IMR-90 (cell line): ENCODE measurements around the gene SOWAHC. TPM values are rescaled to one million over a fixed set of nuclear protein-coding genes. Genes with fewer than 3 reads are reported as not detected.

Source experiments
- ATAC-seq: fragments of 200-7000 bp; cut with Tn5 transposase; 2 replicates; pipeline ENCODE4 v1.9.1; 2020; ENCODE audit warnings: low read depth, mild to moderate bottlenecking, moderate library complexity
- BruUV-seq: library from RNA; stranded (reverse); fragments of 400-500 nt; replicated peaks from 2 replicates; lab custom pipeline; 2021; lab: Mats Ljungman, UMichigan
- CTCF ChIA-PET: fragments of 300-600 bp; formaldehyde crosslinking; extraction: SDS; loops from one replicate; lab custom pipeline; 2021; ENCODE audit warnings: antibody characterized with exemption; lab: Yijun Ruan, JAX
- POLR2A ChIA-PET: fragments of 300-600 bp; sonication (Branson Sonifier 250); formaldehyde crosslinking; loops from one replicate; lab custom pipeline; 2022; ENCODE audit warnings: antibody characterized with exemption; ENCODE audit not compliant: unreplicated experiment; lab: Charles Lee
- DNase-seq: peaks from one replicate; pipeline ENCODE4 v3.0.0; 2013
- H2AFZ ChIP-seq: replicated peaks from 2 replicates; pipeline ENCODE3; 2013; ENCODE audit warnings: low read length, mild to moderate bottlenecking; ENCODE audit not compliant: poor library complexity
- H2AK5ac ChIP-seq: 2 replicates; pipeline ENCODE4 v1.6.1; 2013; ENCODE audit warnings: low read depth, low read length, inconsistent platforms
- H2AK9ac ChIP-seq: replicated peaks from 2 replicates; pipeline ENCODE3; 2013; ENCODE audit warnings: mild to moderate bottlenecking, low read depth, low read length, moderate library complexity; ENCODE audit not compliant: poor library complexity
- H2BK120ac ChIP-seq: 2 replicates; pipeline ENCODE4 v1.6.1; 2013; ENCODE audit warnings: low read depth, low read length, inconsistent platforms
- H2BK15ac ChIP-seq: 3 replicates; pipeline ENCODE4 v1.6.1; 2013; ENCODE audit warnings: low read depth, low read length, inconsistent platforms
- H2BK20ac ChIP-seq: 2 replicates; pipeline ENCODE4 v1.6.1; 2013; ENCODE audit warnings: low read depth, mild to moderate bottlenecking, inconsistent platforms, low read length, moderate library complexity
- H2BK5ac ChIP-seq: 2 replicates; pipeline ENCODE4 v1.6.1; 2013; ENCODE audit warnings: mild to moderate bottlenecking, low read depth, low read length, inconsistent platforms; ENCODE audit not compliant: poor library complexity, severe bottlenecking
- H3K14ac ChIP-seq: replicated peaks from 2 replicates; pipeline ENCODE4 v1.6.1; 2013; ENCODE audit warnings: low read depth, low read length, inconsistent platforms
- H3K18ac ChIP-seq: 2 replicates; pipeline ENCODE4 v1.6.1; 2013; ENCODE audit warnings: low read depth, low read length, control low read depth
- H3K23ac ChIP-seq: 2 replicates; pipeline ENCODE4 v1.6.1; 2013; ENCODE audit warnings: low read depth, low read length, inconsistent platforms
- H3K27ac ChIP-seq: 2 replicates; pipeline ENCODE4 v1.5.1; 2013; ENCODE audit warnings: mild to moderate bottlenecking, control low read depth, low read length; ENCODE audit not compliant: insufficient read depth
- H3K27me3 ChIP-seq: 2 replicates; pipeline ENCODE4 v1.6.1; 2013; ENCODE audit warnings: low read length; ENCODE audit not compliant: control insufficient read depth, insufficient read depth
- H3K36me3 ChIP-seq: 2 replicates; pipeline ENCODE4 v1.6.1; 2013; ENCODE audit warnings: low read length, mixed read lengths; ENCODE audit not compliant: control insufficient read depth, insufficient read depth
- H3K4ac ChIP-seq: 2 replicates; pipeline ENCODE4 v1.6.1; 2013; ENCODE audit warnings: low read depth, low read length, inconsistent platforms
- H3K4me1 ChIP-seq: 2 replicates; pipeline ENCODE4 v1.6.1; 2013; ENCODE audit warnings: low read length, mixed read lengths; ENCODE audit not compliant: control insufficient read depth, insufficient read depth
- H3K4me2 ChIP-seq: 2 replicates; pipeline ENCODE4 v1.6.1; 2013; ENCODE audit warnings: low read depth, mild to moderate bottlenecking, control low read depth, low read length, moderate library complexity
- H3K4me3 ChIP-seq: 2 replicates; pipeline ENCODE4 v1.5.1; 2013; ENCODE audit warnings: low read depth, mild to moderate bottlenecking, control low read depth, low read length, moderate library complexity; ENCODE audit not compliant: insufficient read depth
- H3K56ac ChIP-seq: 2 replicates; pipeline ENCODE4 v1.6.1; 2013; ENCODE audit warnings: low read length, inconsistent platforms; ENCODE audit not compliant: insufficient read depth; ENCODE audit errors: extremely low read depth
- H3K79me1 ChIP-seq, 2 experiments: 2 replicates each; pipeline ENCODE4 v1.6.1; 2013; ENCODE audit warnings: low read length in 2 of 2, inconsistent platforms in 1 of 2, low read depth in 1 of 2
- H3K9ac ChIP-seq: 2 replicates; pipeline ENCODE4 v1.6.1; 2013; ENCODE audit warnings: low read depth, low read length, control low read depth
- H3K9me1 ChIP-seq: 2 replicates; pipeline ENCODE4 v1.6.1; 2013; ENCODE audit warnings: low read length, inconsistent platforms; ENCODE audit not compliant: insufficient read depth
- H3K9me3 ChIP-seq: 2 replicates; pipeline ENCODE4 v1.6.1; 2013; ENCODE audit warnings: low read length; ENCODE audit not compliant: control insufficient read depth, insufficient read depth
- H4K20me1 ChIP-seq: 2 replicates; pipeline ENCODE4 v1.6.1; 2013; ENCODE audit warnings: low read length, inconsistent platforms; ENCODE audit not compliant: insufficient read depth
- H4K5ac ChIP-seq: 2 replicates; pipeline ENCODE4 v1.6.1; 2013; ENCODE audit warnings: mild to moderate bottlenecking, low read depth, low read length, control low read depth
- H4K8ac ChIP-seq, 2 experiments: 2 replicates each; pipeline ENCODE4 v1.6.1; 2013; ENCODE audit warnings: low read depth in 2 of 2, low read length in 2 of 2, control low read depth in 1 of 2, inconsistent platforms in 1 of 2
- H4K91ac ChIP-seq: 2 replicates; pipeline ENCODE4 v1.6.1; 2013; ENCODE audit warnings: low read depth, low read length, inconsistent platforms; ENCODE audit not compliant: insufficient read depth
- BHLHE40 ChIP-seq: fragments of 150-350 bp; IDR thresholded peaks from 2 replicates; pipeline ENCODE4 v1.6.1; 2016; ENCODE audit warnings: mild to moderate bottlenecking, low read depth, low read length
- CEBPB ChIP-seq: IDR thresholded peaks from 2 replicates; pipeline ENCODE4 v1.6.1; 2012; ENCODE audit warnings: low read depth, low read length, improper control_type of control experiment
- CHD1 ChIP-seq: IDR thresholded peaks from 2 replicates; pipeline ENCODE4 v1.6.1; 2012; ENCODE audit warnings: low read depth, low read length, improper control_type of control experiment
- FOS ChIP-seq: fragments of 150-350 bp; IDR thresholded peaks from 2 replicates; pipeline ENCODE4 v1.6.1; 2016; ENCODE audit warnings: low read depth, low read length
- MAFK ChIP-seq: IDR thresholded peaks from 2 replicates; pipeline ENCODE4 v1.6.1; 2012; ENCODE audit warnings: low read depth, low read length, improper control_type of control experiment
- MAZ ChIP-seq: IDR thresholded peaks from 2 replicates; pipeline ENCODE4 v1.6.1; 2012; ENCODE audit warnings: low read depth, mild to moderate bottlenecking, low read length, improper control_type of control experiment, moderate library complexity, borderline replicate concordance
- MXI1 ChIP-seq: IDR thresholded peaks from 2 replicates; pipeline ENCODE4 v1.6.1; 2012; ENCODE audit warnings: low read depth, mild to moderate bottlenecking, low read length, moderate library complexity, borderline replicate concordance
- NFE2L2 ChIP-seq: fragments of 150-350 bp; IDR thresholded peaks from 2 replicates; pipeline ENCODE4 v1.6.1; 2016; ENCODE audit warnings: low read depth, mild to moderate bottlenecking, low read length
- RAD21 ChIP-seq: IDR thresholded peaks from 2 replicates; pipeline ENCODE4 v1.6.1; 2012; ENCODE audit warnings: low read length, improper control_type of control experiment
- RCOR1 ChIP-seq: IDR thresholded peaks from 2 replicates; pipeline ENCODE4 v1.6.1; 2012; ENCODE audit warnings: mild to moderate bottlenecking, low read length, improper control_type of control experiment; ENCODE audit not compliant: insufficient replicate concordance
- WGBS, 2 experiments: methylation state at CpG; one replicate each; pipeline versions ENCODE4 v1.1.5 to v1.1.7; 2013; ENCODE audit warnings: missing lambda C conversion rate in 2 of 2; ENCODE audit not compliant: insufficient read length in 1 of 2; ENCODE audit errors: extremely low coverage in 2 of 2; 5-methylcytosine and 5-hydroxymethylcytosine counted together
- dilution Hi-C: fragments of 300-500 bp; cut with HindIII; formaldehyde crosslinking; loops from one replicate; pipeline ENCODE4 v1.14.3; 2018; ENCODE audit warnings: low sequenced_read_pairs; ENCODE audit not compliant: unreplicated experiment
- in situ Hi-C: fragments of 300-500 bp; cut with MboI; formaldehyde crosslinking; loops from 3 replicates; pipeline ENCODE4 v1.14.3; 2019; ENCODE audit warnings: low sequenced_read_pairs, inconsistent platforms, mixed read lengths
- intact Hi-C: fragments of 100-400 bp; cut with micrococcal nuclease; formaldehyde crosslinking; loops from 2 replicates; pipeline ENCODE4 v1.10.0; 2022
- polyA plus RNA-seq, 3 experiments: library from polyadenylated mRNA; depleted of rRNA; stranded (reverse); fragments of >200 nt; gene quantifications; 2 replicates each; pipeline ENCODE4 v1.2.3, GENCODE V29; 2012; ENCODE audit warnings: low replicate concordance in 1 of 3
- total RNA-seq: library from RNA; depleted of rRNA; stranded (reverse); fragments of >200 nt; gene quantifications from 2 replicates; pipeline ENCODE4 v1.2.3, GENCODE V29; 2012
- TF ChIP-seq, protein P1 (sequence below): fragments of 150-350 bp; IDR thresholded peaks from 2 replicates; pipeline ENCODE4 v1.6.1; 2017; ENCODE audit warnings: mild to moderate bottlenecking, antibody characterized with exemption, low read length, low read depth
- TF ChIP-seq, protein P2 (sequence below): conservative IDR thresholded peaks from 2 replicates; pipeline ENCODE4 v1.5.1; 2012; ENCODE audit warnings: mild to moderate bottlenecking, low read depth, low read length, improper control_type of control experiment
- TF ChIP-seq, protein P3 (sequence below): fragments of 150-350 bp; IDR thresholded peaks from 2 replicates; pipeline ENCODE4 v1.6.1; 2016; ENCODE audit warnings: low read depth, mild to moderate bottlenecking, low read length, moderate library complexity, borderline replicate concordance

SOWAHC gene
- total and polyA plus RNA-seq, 2 of the 4 experiments (the other 2 are of a cell fraction) = 3.2 to 4.8 TPM

DNA sequence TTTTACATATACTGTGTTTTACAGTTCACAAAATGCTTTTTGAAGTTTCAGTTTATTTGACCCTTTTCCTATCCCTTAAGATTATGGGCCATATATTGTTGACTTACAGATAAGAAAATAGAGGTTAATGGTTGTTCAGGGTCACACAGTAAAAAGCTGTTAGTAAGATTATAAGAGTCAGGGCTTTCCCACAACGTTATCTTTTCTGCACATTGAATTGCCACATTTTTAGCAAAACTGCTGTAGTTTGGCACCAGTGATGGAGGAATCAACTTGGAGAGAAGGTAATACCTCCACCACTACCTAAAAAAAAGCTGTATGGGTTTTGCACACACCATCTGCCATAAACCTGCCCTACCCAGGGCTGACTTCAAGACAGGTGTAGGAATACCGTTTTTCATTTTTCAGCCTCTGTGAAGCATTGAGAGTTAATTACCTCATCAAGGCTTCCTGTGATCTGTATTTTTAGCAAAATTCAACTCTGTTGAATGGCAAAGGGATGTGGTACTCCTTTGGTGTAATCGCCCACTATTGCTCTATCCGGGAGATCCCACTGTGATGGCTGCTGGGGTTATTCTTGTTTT lies 5.0 kb downstream of the SOWAHC start:
- H4K5ac ChIP-seq = no peak overlapping the region
- dilution Hi-C loops = no loop called here
- H3K23ac ChIP-seq = 0 out of 2 replicates have a peak overlapping the region, but pooled peaks have one; percentile 24
- 100% methylated on average over 1 of the region's 4 CpGs; no CpG with 5 or more reads in 1 of the 2 experiments for WGBS, 2 experiments
- H3K79me1 ChIP-seq = peaks cover 5 to 18% of the 10 kb centered on the region in 2 experiments; a peak in 3 of 4 replicates
- peaks cover 14% of the 10 kb centered on the region for H3K4me1 ChIP-seq
- H4K8ac ChIP-seq = no peak overlapping the region
- CTCF ChIA-PET = no interaction called here
- H2AFZ ChIP-seq = no peak overlapping the region
- H3K4ac ChIP-seq = no peak overlapping the region
- no peak overlapping the region for H3K27ac ChIP-seq
- no peak overlapping the region for H2BK15ac ChIP-seq
- H3K9me3 ChIP-seq = no peaks in the 10 kb centered on the region
- H3K36me3 ChIP-seq = no peaks in the 10 kb centered on the region
- H4K91ac ChIP-seq = no peak overlapping the region
- no peak overlapping the region for H3K4me3 ChIP-seq
- no peak overlapping the region for H2AK5ac ChIP-seq
- H4K20me1 ChIP-seq = 0 out of 2 replicates have a peak, but pooled peaks cover 6% of the 10 kb centered on the region
- no peak overlapping the region for H3K14ac ChIP-seq
- H3K4me2 ChIP-seq = no peak overlapping the region
- POLR2A ChIA-PET = no interaction called here
- DNase-seq (no peak), ATAC-seq (no peak)
- TF ChIP-seq MAZ (no peak), FOS (no peak), CHD1 (no peak), BHLHE40 (no peak), MXI1 (no peak), RAD21 (no peak), NFE2L2 (no peak), MAFK (no peak), RCOR1 (no peak), CEBPB (no peak)
- TF ChIP-seq, protein P1, sequence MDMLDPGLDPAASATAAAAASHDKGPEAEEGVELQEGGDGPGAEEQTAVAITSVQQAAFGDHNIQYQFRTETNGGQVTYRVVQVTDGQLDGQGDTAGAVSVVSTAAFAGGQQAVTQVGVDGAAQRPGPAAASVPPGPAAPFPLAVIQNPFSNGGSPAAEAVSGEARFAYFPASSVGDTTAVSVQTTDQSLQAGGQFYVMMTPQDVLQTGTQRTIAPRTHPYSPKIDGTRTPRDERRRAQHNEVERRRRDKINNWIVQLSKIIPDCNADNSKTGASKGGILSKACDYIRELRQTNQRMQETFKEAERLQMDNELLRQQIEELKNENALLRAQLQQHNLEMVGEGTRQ = no peak
- TF ChIP-seq, protein P2, sequence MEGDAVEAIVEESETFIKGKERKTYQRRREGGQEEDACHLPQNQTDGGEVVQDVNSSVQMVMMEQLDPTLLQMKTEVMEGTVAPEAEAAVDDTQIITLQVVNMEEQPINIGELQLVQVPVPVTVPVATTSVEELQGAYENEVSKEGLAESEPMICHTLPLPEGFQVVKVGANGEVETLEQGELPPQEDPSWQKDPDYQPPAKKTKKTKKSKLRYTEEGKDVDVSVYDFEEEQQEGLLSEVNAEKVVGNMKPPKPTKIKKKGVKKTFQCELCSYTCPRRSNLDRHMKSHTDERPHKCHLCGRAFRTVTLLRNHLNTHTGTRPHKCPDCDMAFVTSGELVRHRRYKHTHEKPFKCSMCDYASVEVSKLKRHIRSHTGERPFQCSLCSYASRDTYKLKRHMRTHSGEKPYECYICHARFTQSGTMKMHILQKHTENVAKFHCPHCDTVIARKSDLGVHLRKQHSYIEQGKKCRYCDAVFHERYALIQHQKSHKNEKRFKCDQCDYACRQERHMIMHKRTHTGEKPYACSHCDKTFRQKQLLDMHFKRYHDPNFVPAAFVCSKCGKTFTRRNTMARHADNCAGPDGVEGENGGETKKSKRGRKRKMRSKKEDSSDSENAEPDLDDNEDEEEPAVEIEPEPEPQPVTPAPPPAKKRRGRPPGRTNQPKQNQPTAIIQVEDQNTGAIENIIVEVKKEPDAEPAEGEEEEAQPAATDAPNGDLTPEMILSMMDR = no peak
- TF ChIP-seq, protein P3, sequence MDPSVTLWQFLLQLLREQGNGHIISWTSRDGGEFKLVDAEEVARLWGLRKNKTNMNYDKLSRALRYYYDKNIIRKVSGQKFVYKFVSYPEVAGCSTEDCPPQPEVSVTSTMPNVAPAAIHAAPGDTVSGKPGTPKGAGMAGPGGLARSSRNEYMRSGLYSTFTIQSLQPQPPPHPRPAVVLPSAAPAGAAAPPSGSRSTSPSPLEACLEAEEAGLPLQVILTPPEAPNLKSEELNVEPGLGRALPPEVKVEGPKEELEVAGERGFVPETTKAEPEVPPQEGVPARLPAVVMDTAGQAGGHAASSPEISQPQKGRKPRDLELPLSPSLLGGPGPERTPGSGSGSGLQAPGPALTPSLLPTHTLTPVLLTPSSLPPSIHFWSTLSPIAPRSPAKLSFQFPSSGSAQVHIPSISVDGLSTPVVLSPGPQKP = no peak
- H3K56ac ChIP-seq = no peak overlapping the region
- H3K9ac ChIP-seq = no peak overlapping the region
- peaks cover 12% of the 10 kb centered on the region for H3K27me3 ChIP-seq
- H3K18ac ChIP-seq = no peak overlapping the region
- 0 out of 2 replicates have a peak, but pooled peaks cover 7% of the 10 kb centered on the region for H3K9me1 ChIP-seq
- intact Hi-C loops = no loop called here
- no peak overlapping the region for H2BK20ac ChIP-seq
- no peak overlapping the region for H2AK9ac ChIP-seq
- no peak overlapping the region for H2BK120ac ChIP-seq
- no TSS peak for BruUV-seq
- in situ Hi-C loops = no loop called here
- H2BK5ac ChIP-seq = no peak overlapping the region
